Glomerular endothelial cell (primary cell): ENCODE data around the gene MTIF3. TPM values are rescaled to one million over a fixed set of nuclear protein-coding genes. Genes with fewer than 3 reads are reported as not detected.
"Not testable (repeated sequence)": the region's sequence is repeated elsewhere in the genome, so short reads cannot be mapped to it uniquely, and the experiment has no call there.

Experiments
- DNase-seq: peaks from one replicate; pipeline ENCODE4 v3.0.0-alpha.2; 2011; ENCODE audit warnings: low read depth, low spot score; ENCODE audit errors: extremely low read depth
- total RNA-seq: library from RNA; depleted of rRNA; stranded (reverse); fragments of >200 nt; gene quantifications from 2 replicates; pipeline ENCODE4 v1.2.3, GENCODE V29; 2015

MTIF3 gene
- total RNA-seq, 1 donor from 2014 or later, result 45.4 TPM

DNA sequence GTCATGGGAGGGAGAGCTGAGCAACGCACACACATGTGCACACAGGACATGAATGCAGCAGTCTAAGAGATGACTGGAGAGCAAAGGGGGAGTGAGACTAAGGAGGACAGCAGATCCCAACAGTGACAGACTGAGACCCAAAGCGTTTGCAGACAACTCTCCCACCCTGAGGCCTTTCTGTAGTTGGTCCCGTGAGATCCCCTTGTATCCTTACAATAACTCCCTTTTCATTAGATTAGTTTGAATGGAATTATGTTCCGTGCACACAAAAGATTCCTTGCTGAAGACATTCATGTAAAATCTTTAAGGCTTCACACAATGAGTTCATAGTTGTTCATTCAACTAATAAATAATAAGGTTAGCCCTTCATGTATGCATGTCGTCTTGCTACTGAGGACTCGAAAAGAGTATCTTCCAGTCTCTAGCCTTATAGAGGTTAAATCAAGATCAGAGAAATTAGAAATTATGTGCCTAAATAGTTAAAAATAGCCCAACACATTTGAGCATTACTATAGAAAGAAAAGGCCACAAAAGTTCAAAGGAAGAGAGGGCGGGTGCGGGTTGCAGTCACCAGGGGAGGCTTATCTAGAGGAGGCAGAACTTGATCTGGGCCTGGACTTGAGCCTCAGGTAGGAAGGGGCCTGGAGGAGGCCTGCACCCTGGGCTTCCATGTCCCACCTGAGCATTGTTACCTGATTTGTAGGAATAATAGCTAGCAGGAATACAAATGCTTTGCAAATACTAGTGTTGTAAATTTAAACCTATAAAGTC lies 29.1 kb downstream of the MTIF3 start:
- no peak for DNase-seq

DNA sequence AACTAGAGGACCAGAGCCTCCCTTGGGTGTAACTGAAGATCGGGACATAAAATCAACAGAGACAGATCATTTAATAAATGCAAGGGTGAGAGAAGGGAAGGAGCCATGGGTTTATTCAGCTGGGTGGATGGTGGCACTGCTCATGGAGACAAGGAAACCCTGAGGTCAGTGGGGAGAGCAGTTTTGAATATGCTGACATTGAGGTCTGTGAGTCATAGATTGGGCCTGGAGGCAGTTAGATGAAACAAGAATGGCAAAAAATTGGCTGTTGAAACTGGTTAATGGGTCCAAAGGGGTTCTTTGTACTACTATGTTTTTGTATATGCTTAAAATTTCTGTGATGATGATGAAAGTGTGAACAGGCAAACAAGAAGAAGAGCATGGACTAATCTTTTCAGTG lies 31.0 kb downstream of the MTIF3 start:
- DNase-seq, result no peak

GRCh38 chr13:27415116-27415515 lies 35.2 kb downstream of the MTIF3 start:
- DNase-seq, result no peak

- no peak for DNase-seq
Observed at GRCh38 chr13:27411341-27411740, 39.0 kb downstream of the MTIF3 start.

DNA sequence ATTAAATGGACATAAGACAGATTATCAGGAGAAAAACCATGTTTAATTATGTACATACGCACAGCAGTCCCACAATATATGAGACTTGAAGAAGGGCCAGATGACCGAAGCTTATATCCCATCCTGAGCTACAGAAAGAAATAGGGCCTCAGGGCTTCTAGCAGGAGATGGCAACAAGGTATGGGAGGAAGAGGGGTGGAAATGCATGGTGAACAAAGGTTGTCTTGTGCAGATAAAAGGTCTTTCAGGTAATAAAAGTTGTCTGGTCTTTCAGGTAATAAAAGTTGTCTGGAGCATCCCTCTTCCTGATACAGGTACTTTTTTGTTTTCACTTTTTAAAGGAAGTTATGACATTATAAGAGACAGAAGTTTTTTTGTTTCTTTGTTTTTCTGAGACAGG lies 41.4 kb downstream of the MTIF3 start:
- DNase-seq, result no peak

DNA sequence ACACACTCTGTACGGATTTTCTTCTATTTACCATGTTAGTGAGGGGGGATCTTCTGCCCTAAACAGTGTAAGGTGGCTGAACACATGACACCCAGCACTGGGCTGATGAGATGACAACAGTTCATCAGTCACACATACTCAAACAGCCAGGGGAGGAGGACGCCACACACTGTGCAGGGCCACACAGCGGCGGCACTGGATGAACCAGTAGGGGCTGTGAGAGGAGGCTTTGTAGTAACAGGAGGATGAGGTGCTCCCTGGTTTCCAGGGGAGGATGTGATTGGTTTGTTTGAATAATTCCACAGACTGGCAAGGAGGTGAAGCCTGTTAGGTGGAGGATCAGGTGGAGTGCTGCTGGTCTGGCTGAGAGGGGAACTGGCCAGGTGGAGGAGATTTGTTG lies 42.3 kb downstream of the MTIF3 start:
- no peak for DNase-seq

- no peak for DNase-seq
Observed at GRCh38 chr13:27406178-27406939, 44.0 kb downstream of the MTIF3 start.

DNA sequence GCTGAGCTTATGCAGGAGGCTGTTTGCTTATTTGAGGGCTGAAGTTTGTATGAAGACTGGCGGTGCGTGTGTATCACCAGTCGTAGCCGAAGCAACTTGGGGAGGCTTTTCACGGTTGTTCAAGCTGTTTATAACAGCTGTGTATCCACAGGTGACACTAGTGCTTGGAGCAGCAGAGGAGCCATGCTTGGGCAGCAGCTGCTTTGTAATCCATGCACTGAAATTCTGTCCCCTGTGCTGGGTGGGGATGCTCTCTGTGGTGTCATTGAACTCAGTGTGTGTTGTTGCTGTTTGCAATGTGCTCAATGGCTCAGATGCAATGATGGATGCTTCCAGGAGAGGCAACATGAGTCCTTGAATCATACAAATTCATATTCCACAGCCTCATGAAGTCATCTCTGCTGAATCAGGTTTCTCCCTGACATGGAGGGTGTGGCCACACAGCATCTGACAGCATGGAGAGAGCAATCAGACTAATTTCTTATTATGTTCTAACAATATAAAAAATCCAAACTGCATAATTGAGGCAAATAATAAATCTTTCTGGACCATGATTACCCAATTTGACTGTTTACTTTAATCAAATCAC lies 44.7 kb downstream of the MTIF3 start:
- DNase-seq, result no peak

DNA sequence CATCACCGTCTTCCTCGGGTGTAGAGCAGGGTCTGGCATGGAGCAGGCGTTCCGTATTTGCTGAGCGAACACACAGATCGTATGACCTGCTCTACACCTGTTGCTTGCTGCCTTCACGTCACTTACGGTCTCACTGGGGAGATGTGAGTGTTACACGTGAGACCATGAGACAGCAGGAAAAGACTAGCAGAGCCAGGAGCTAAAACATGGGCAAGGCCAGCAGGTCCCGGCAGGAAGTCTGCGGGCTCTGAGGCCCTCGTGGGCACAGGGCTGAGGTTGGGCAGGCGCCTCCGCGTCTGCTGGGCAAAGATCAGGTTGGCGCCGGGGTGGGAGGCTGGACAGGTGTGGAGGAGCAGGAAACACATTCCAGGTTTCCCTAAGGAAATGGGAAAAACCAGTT lies 45.7 kb downstream of the MTIF3 start:
- DNase-seq, result no peak

DNA sequence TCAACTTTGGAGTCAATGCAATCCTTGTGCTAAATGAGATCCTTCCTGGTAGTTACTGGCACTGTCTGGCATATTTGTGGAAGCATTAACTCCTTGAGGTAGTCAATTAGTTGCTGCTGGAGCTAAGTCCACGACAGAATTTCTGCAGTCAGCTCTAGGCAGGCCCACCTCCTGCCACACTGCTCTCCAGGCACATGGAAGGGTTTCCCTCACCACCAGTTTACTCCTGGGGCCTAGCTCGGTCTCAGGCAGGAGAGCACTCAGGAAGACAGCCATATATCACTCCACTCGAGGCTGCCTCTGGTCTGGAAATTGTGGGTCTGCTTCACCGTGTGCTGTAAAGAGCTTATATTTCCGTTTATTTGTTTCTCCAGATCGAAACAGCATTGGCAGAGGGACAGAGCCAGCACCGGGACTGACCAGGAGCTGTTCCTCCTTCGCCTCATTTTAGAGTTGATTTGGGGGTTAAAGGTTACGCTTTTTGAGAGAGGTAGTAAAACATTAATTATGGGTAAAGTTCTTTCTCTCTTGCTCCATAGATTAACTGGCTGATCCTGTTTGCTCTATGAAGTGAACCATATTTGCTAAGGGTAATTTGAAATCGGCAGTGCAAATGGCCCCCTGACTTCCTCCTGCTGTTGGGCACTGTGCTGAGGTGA lies 46.5 kb downstream of the MTIF3 start:
- no peak for DNase-seq

- no peak for DNase-seq
Observed at GRCh38 chr13:27403203-27403678, 47.1 kb downstream of the MTIF3 start.

DNA sequence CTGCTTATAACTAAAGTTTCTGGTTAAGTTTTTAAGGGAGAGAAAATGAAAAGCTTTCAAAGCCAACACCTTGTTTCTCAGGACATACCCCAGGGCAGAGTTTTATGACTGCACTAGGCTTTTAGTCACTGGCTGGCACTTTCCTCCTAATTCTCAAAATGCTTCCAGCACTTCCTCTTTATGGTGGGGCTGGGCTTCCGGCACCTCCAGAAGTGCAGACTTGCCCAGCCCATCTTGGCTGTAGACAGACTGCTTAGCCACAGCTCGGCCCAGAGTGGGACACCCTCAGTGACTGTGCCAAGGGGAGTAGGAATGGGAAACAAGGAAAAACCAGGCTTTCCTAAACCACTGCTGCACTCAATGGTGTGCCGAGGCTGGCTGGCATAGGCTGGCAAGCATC lies 49.2 kb downstream of the MTIF3 start:
- no peak for DNase-seq

GRCh38 chr13:27400405-27400804 lies 50.0 kb downstream of the MTIF3 start:
- DNase-seq, result not testable (repeated sequence)

GRCh38 chr13:27398360-27398759 lies 52.0 kb downstream of the MTIF3 start:
- no peak for DNase-seq

- no peak for DNase-seq
Observed at GRCh38 chr13:27396252-27396846, 54.0 kb downstream of the MTIF3 start.

DNA sequence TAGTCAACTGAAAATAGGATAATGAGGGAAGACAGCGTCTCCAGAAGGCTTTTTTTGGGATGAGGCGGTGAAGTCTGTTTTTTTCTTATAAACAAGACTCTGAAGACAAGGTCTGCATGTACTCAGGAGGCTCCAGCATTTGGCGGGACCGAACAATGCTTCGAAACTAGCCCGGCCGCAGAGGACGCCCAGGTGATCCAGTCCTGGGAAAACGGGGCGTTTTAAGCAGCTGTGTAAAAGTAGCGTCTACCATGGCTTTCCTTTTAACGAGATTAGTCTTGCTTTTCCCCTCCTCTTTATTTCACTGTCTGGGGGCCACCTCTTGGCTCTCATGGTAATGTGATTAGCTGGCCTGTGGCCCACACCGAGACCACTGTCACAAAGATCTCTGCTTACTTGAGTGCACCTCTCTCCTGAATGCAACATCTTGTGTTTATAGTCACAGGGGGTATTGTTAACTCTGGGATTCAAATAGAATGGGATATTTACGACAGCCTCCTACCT lies 55.3 kb downstream of the MTIF3 start:
- DNase-seq, result no peak

DNA sequence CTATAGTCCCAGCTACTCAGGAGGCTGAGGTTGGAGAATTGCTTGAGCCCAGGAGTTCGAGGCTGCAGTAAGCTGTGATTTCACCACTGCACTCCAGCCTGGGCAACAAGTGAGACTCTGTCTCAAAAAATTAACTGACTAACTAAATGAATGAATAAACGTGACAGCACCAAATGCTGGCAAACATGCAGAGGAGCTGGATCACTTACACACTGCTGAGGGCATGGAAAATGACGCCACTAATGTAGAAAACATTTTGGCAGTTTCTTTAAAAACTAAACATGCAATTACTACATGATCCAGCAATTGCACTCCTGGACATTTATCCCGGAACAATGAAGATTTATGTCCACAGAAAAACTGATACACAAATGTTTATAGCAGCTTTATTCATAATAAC lies 57.3 kb downstream of the MTIF3 start:
- no peak for DNase-seq

DNA sequence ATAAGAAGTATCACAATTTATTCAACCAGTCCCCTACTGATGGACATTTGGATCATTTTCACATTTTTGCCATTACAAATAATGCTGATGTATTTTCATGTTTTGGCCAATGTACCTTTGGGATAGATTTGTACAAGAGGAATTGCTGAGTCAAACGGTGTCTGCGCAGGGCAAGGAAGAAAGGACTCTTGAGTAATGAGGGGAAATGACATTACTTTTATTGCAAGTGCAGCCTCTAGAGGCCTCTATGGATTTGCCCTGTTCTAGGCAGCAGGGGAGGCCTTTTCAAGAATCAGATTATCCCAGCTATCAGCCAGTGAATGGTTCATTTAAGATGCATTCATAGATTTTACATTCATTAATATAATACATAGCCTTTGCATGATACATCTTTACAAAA lies 58.9 kb downstream of the MTIF3 start:
- DNase-seq, result no peak

DNA sequence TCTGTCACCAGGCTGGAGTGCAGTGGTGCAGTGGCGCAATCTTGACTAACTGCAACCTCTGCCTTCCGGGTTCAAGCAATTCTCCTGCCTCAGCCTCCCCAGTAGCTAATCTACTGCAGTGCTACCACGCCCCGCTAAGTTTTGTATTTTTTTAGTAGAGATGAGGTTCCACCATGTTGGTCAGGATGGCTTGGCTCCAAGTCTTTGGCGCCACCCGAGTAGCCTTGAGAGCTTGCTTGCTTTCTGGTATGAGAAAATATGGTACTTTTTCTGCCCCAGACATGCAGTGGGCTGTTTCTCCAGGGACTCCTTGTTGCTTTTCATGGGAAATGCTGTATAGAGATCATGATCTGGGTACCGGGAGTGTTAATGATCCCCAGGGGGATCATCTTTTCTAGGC lies 60.5 kb downstream of the MTIF3 start:
- DNase-seq, result no peak

DNA sequence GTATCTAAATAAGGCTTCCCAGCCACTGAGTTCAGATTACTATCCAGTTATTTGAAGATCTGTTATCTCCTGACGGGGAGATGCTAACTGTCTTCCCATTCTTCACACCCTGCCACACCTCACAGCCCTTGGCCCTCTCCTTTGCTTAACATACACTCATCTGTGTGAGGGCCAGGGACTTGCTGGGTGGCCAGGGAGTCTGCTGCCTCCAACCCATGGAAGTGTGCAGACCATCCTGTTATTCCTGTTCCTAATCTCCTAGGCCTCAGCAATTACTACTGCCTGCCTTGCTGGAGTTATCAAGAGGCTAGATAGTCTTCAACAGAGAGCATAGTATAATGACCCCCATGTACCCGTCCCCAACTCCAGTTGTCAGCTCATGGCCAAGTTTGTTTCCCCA lies 62.1 kb downstream of the MTIF3 start:
- DNase-seq, result no peak
